GM18519 (cell line): ENCODE data around the gene ARHGAP12.

Experiments
- ATAC-seq: cut with Tn5 transposase; IDR thresholded peaks from one replicate; pipeline ENCODE4 v1.9.1; 2021; ENCODE audit warnings: mild to moderate bottlenecking, moderate library complexity; ENCODE audit not compliant: unreplicated experiment, low FRiP score

Gene ARHGAP12

DNA sequence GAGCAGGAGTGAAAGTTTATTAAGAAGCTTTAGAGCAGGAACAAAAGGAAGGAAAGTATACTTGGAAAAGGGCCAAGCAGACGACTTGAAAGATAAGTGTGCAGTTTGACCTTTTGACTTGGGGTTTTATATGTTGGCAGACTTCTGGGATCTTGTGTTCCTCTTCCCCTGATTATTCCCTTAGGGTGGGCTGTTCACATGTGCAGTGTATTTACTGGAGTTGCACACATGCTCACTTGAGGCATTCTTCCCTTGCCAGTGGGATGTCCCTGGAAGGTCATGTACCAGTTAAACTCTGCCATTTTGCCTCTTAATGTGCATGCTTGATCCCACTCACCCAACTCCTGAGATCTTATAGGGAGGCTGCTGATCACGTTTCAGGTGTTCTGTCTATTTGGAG is 23.4 kb upstream of the ARHGAP12 start:
- ATAC-seq = no peak

DNA sequence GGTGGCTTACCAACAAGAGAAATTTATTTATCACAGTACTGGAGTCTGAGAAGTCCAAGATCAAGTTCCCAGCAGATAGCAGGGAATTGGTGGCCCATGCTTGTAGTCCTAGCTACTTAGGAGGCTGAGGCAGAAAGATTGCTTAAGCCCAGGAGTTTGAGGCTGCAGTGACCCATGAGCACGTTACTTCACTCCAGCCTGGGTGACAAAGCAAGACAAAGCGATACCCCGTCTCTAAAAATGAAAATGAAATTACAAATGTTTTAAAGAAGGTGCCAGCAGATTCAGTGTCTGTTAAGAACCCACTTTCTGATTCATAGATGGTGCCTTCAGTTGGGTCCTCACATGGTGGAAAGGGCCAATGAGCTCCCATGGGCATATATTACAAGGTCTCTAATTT is 20.6 kb upstream of the ARHGAP12 start:
- ATAC-seq = no peak

DNA sequence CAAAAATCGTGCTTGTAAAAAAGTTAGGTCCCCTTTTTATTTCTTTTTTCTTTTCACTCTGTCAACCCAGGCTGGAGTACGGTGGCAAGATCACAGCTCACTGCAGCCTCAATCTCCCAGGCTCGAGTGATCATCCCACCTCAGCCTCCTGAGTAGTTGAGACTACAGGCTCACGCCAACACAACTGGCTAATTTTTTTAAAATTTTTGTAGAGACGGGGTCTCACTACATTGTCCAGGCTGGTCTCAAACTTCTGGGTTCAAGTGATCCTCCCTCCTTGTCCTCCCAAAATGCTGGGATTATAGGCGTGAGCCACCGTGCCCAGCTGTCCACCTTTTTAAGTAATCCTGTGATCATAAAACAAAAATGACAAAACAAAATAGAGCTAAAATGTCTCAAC is 19.4 kb upstream of the ARHGAP12 start:
- no peak for ATAC-seq

DNA sequence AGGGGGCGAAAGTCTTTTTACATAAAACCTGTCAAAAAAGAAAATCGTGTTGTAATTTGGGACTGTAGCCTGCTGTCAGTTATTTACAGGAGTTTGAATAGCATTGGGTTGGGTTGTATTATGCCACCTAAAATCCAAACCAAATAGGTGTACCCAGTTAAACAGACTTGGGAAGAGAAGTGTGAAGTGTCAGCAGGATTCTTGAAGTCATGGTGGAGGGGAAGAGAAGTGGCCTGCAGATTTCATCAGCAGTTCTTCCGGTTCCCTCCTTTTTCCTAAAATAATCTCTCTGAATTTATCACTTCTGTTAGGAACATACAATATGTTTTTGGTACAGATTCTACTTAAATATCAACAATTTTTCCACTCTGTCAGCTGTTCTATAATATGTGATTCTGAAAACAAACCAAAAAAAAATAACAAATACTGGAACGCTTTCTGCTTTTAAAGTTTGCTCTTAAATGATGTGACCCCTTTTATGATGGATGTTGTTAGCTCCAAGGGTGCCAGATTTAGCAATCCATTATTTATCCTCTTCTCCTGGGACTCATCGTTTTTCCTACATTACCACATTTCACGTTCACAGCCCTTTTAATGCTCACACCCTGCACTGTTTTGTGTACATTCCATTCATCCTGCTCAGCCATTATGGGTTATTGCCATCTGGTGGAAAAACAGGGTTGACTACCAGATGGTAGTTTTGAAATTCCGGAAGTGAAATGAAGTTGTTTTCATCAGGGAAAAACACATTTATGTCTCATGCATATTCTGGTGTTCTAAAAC is 18.7 kb upstream of the ARHGAP12 start:
- ATAC-seq = no peak

DNA sequence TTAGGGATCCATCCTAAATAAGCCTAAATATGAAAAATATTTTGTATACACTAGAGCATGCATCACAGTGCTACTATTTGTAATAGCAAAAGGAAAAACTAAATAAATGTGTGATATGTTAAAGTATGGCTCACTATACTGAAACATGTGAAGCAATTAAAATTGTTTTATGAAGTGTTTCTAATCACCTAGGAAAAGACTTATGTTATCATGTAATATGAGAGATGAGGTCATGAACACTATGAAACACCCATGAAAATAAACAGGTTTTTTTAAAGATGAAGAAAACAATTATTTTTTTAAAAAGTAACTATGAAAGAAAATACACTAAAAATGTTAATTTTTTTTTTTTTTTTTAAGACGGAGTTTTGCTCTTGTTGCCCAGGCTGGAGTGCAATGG is 16.8 kb upstream of the ARHGAP12 start:
- no peak for ATAC-seq

DNA sequence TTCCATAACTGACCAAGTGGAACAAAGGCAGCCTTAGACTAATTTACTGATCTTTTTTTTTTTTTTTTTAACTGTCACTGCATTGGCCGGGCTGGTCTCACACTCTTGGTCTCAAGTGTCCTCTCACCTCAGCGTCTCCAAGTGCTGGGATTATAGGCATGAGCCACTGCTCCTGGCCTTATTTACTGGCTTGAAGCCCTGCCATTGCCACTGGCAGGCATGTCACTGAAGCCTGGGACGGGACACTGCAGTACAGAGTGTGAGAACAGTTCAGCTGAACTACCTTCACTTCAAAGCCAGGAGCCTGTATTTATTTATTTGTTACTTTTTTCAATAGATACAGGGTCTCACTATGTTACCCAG is 15.4 kb upstream of the ARHGAP12 start:
- ATAC-seq = no peak

DNA sequence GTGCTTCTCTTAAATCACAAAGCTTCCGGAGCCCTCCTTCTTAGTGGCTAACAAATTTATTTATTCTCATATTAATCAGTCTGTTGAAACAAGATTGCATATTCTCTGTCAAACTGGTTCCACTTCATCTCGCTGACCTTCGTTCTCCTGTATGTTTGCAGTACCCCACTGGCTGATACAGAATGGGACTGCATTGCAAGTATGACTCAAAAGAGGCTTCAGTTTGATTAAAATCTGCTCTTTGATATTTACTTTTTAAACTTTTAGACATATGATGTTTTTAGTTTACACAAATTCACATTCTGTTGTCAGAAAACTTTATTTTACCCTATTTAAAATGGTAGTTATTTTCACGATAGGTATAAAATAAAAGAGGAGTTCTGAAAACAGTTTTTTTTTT is 14.3 kb upstream of the ARHGAP12 start:
- no peak for ATAC-seq

DNA sequence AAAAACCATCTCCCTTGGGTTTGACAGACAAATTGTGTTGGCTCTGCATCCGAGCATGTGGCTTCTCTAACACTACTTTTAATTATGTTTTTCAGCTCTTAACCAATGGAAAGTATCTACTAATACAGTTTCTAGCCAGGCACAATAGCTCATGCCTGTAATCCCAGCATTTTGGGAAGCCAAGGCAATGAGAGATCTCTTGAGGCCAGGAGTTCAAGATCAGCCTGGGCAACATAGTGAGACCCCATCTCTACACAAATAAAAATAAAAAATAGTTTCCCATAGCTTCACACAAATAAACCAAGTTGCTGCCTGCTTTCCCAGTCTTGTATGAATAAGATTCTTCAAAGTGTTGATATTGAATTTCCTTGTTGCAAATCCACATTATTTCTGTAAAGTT is 13.8 kb upstream of the ARHGAP12 start:
- ATAC-seq = no peak

DNA sequence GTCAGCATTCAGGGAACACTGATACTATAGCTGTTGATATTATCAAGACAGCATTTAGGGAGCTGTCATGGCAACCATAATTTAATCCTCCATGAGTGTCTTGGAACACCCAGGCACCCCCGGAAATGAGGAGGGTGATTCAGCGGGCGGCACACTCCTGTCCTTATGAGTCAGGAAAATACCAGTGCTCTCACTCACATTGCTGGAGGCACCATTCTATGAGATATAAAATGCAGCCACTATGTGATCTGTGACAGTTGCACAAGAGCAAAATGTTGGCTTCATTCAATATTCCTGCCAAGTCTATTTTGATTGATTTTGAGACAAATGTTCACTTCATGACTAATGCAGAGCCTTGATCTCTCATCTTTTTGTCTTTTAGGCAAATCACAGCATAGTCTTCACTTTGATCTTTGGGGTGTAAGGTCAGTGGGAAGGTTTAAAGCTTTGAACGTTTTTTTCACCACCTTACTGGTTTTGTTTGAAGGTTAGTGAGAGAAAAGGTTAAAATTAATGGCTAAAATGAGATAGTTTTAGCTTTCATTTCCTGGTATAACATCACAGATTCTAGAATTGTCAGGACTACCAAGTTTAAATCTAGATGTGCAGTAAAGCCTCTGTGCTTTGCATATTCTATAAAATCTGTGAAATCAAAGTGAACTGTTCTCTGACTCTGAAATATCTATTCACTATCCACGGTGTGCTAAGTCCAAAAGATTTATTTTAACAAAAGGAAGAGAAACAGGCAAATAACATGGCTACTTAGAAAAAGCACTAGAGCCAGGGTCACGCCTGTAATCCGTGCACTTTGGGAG is 12.4 kb upstream of the ARHGAP12 start:
- no peak for ATAC-seq

DNA sequence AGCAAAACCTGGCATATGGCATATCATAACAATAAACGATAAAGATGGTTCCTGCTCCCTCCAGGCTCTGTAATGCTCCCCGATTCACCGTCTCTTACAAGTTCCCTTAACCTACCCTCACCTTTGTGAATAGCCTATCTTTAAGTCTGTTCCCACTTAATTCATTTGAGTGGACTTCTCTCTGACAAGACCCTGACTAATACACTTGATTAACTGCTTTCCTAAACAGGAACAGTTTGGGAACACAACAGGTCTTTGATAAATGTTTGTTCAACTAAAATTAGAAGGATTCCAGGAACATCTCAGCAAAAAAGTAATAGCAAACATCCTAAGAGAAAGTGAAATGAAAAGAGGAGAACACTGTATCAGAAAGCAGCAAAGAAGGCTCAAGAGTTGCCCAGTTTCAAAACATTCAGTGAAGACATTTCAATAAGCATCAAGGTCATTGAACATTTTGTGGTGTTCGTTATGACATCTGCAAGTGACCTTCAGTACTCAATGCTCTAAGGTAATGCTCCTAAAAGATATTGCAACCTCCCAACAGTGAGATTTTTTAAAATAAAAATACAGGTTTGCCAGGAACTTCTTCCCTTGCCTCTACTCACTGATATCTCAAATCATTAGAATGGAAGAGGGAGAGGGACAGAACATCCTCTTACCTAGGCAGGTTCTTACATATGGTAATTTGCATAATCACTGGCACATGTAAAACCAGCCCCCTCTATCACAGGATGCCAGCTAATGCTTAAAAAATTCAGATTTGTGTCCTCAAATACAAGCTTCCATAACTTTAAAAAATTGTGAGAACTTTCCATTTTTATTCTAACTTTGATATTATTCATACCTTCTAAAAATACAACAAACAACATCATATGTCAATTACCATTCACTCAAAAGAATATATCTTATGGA is 11.4 kb upstream of the ARHGAP12 start:
- ATAC-seq = no peak

DNA sequence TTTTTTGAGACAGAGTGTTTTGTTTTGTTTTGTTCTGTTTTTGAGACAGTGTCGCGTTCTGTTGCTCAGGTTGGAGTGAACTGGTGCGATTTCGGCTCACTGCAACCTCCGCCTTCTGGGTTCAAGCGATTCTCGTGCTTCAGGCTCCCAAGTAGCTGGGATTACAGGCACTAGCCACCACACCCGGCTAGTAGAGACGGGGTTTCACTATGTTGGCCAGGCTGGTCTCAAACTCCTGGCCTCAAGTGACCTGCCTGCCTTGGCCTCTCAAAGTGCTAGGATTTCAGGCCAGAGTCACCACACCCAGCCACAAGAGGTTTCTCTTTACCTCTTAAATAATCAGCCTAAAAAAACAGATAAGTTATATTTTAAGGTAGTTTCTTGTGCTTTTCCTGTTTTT is 8.7 kb upstream of the ARHGAP12 start:
- no peak for ATAC-seq

DNA sequence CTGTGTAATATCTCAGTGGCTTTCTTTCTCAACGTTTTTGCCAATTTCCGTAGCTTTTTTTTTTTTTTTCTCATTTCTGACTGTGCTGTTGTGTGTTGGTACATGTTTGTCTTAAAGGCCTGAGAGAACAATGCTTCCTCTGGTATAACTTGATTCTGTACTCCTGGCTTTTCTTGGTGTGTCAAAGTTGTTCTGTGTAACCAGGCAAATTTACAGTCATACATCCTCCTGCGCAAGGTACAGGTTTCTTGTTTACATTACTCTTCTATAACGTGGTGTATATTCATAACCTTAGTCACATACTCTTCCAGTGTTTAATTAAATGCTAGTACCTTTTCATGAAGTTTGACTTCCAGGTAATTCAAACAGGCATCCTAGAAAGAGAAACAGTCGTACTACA is 8.3 kb upstream of the ARHGAP12 start:
- no peak for ATAC-seq

DNA sequence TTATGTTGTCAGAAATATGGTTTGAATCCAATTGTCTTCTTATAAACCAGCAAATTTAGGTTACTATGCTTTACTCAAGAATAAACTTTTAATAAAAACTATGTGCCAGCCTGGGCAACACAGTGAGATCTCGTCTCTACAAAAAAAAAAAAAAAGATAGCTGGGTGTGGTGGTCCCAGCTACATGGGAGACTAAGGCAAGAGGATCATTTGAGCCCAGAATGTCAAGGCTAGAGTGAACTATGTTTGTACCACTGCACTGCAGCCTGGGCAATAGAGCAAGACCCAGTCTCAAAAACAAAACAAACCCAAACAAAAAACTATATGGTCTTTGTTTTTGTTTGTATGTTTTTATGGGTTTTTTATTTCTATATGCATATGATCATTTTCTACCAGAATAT is 7.5 kb upstream of the ARHGAP12 start:
- ATAC-seq = no peak

DNA sequence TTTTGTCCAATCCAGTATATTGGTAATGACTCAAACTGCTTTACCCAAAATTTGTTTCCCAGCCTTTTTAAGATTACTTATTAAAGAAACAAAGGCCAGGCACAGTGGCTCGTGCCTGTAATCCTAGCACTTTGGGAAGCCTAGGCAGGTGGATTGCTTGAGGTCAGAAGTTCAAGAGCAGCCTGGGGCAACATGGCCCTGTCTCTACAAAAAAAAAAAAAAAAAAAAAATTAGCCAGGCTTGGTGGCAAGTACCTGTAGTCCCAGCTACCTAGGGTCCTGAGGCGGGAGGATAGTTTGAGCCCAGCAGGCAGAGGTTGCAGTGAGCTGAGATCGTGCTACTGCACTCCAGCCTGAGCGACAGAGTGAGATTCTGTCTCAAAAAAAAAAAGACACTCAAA is 7.0 kb upstream of the ARHGAP12 start:
- no peak for ATAC-seq

DNA sequence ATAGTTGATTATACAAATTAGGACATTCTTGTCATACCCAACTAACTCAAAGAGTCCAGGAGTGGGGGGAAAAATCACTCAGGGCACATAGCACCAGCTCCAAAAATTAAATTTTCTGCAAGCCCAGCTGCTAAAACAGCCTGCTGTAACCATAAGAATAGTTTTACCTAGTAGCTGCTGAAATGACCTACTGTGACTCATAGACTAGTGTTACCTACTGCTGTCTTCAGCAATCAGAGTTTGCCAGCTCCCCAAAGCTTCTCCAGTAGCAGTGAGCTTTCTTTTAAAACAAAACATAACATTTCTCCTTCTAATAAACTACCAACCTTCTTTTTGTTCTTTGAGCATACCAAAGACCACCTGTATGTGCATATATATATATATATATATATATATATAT is 4.2 kb upstream of the ARHGAP12 start:
- no peak for ATAC-seq

DNA sequence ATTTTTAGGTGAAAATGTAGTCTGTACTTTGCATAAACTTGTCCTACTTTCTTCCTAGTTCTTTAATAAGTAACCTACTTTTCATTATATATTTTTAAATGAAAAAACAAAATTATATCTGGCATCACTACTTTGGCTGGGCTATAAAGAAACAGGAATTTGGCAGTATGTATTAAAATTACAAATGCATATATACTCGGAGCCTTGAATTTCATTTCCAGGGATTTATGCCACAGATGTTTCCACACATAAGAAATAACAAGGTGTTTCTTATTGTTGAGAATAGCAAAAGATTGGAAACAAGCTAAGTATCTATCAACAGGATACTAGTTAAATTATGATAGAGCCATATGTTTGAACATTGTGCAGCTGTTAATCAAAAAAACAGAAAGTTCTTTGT is 2.2 kb upstream of the ARHGAP12 start:
- ATAC-seq = no peak

DNA sequence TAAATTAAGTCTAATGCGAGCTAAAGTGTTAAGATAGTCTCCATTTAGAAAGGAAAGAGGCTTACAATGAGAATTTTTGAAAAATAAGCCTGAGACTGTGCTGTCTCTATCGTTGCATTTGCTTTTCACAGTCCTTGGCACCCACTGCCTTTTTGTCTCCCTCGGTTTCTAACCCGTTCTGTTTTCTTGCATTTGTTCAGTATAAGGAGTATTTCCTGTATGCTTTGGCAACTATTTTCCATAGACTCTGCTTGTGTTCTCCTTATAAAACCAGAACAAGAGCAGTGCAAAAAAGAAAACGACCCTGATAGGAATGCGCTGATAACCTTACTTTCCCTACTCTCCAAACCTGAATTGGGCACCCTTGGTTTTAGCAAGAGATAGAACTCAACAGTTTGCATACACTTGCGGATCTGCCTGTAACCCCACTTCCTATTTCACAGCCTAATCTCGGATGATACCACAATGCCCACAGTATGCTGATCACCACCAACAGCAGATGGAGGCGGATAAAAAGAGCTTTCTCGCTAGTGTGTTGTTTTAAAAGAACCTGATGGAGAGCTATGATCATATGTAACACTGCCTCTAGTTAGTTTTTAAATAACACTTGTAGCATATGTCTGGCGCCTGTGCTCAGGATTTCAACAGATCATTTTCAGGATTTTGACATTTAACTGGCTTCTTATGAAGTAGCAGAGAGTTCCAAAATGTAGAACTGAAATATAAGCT is 1.6 kb upstream of the ARHGAP12 start:
- ATAC-seq = peak; percentile 30

DNA sequence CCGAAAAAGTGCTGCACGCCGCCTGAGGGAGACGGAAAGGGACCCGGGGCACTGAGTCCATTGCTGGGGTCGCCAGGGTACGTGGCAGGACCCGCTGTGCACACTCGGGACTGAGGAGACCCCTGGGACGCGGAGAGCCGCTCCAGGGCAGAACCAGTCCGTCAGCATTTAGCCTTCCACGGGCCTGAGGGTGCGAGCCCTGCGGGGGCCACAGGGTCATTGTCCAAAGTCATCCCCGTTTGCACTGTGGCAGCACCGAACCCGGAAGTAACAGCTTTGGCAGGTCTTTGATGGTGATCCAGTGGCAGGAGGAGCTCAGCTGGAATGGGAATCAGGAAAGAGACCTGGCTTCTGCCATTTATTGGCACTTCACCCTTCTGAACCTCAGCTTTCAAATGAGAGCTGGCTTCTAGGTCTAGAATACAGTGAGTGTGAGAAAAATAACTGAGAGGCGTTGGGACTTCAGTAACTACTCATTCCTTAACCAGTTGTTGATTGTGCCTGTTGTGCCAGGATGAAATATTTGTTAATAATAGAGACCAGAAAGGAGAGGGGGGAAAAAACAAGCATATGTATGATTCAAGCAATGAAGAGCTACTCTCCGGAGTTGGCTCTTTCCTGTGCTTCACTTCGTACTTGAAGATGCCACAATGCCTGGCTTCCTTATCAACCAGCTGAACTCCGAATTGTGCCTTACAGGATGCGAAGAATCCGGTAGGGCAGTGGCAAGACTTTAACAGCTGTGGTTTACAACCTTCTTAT is 811 bp upstream of the ARHGAP12 start:
- ATAC-seq = no peak

DNA sequence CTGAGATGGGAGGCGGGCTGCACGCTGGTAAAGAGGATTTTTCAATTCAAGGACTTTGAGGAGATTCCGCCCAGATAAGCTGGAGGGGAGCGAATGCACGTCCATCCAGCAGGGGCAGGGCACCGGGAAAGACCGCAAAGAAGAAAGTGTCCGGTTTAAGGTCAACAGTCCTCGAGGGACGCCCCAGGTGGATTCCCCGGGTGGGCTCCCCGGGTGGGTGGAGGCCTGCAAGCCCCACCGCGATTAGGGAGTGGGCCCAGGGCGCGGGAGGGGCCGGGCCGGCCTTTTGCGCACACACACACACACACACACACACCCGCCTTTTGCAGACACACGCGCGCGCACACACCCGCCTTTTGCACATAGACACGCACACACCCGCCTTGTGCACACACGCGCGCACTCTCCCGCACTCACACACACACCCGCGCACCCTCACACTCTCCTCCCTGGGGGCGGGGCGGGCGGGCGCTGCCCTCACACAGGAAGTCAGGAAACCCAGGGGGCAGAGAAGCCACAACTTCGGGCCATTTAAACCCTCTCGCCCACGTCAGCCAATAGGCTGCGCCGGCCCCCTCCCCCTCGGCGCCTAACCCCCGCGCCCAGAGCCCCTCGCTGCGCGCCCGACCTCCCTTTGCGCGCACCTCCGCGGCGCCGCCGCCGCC is 615 bp downstream of the ARHGAP12 start:
- ATAC-seq = peak; percentile 4
